Gastrocnemius medialis (tissue), 4 donors: ENCODE results near the gene SLC22A5.

ENCODE experiments used
- CTCF ChIP-seq, 5 experiments: fragments of 450-650 bp in 3 of 5; fragments of 200-600 bp in 2 of 5; sonication (generic) in 2 of 5; IDR thresholded peaks in 4 of 5; conservative IDR thresholded peaks in 1 of 5; 1 replicate in 4 of 5; 2 replicates in 1 of 5; pipeline ENCODE4 v1.5.1; 2016 to 2019; ENCODE audit warnings: antibody characterized with exemption in 5 of 5, mild to moderate bottlenecking in 3 of 5, moderate library complexity in 3 of 5
- POLR2A ChIP-seq, 2 donors: fragments of 450-650 bp; IDR thresholded peaks; one replicate each; pipeline ENCODE4 v1.6.1; 2017; ENCODE audit warnings: antibody characterized with exemption in 2 of 2, mild to moderate bottlenecking in 2 of 2, moderate library complexity in 2 of 2

DNA sequence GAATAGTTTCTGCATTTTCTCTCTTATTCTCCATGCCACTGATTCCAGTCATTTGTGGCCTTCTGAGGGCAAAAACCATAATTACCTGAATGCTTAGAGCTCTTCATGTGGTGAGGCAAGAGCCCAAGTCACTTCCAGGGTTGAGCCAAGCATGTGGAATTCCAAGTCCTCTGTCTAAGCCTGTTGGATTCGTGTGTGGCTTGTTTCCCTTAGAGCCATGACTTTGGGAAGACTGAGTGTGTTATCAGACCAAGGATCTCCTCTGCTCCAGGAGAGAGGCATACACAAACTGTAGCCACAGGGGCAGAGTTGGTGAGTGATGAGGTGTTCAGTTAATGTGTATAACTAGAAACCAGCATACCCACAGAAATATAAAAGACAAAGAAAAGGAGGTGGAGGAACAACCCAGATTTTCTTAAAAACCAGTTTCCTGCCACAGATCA, 27.1 kb downstream of the SLC22A5 start:
- no peak for TF ChIP-seq CTCF (IDR thresholded peaks at IDR 0.05 in 4 of 5, conservative IDR thresholded peaks at IDR 0.05 in 1 of 5)
- no peak for TF ChIP-seq POLR2A (IDR thresholded peaks at IDR 0.05)
